ENCODE data around the gene OR1F1. TPM values are rescaled to one million over a fixed set of nuclear protein-coding genes. Genes with fewer than 3 reads are reported as not detected.

OR1F1 gene
- total RNA-seq, 2 experiments from 2014 or later, result not detected

DNA sequence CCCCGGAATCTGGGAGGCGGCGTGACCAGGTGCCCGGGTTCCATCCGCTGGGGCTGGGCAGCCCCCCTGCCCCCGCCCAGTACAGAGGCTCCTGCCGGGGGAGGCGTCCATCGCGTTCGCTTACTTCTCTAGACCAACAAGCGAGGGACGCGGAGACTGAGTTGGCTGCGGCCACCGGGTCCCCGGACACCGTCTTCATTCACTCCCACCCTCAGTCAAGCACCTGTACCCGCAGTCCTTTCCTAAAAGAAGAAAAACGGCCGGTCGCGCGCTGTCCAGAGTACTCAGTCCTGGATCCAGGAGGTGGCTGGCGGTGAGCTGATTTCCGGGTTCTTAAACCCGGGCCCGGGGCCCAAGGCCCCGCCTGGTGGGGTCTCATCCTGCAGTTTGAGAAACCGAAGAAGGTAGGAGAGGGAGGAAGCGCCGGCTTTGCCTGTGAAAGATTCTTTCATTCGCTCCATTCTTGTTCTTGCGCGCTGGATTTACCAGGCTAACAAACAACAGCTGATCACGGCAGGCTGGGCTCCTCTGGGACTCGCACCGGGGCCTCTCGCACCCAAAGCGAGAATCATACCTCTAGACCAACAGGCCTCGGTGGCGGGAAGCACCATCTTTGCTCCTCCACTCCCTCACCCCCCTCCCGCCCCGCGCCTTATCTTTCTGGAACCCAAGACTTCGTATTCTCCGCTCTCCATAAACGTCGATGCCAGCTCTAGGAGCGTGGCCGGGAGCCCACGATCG lies 17.4 kb upstream of the OR1F1 start:
- Mint-ChIP-seq H3K4me3 (peak overlapping the region; percentile 84), H3K36me3 (ENCODE audit: low read depth) (no peaks in the 10 kb centered on the region), H3K27ac (no peak overlapping the region), H3K9me3 (no peaks in the 10 kb centered on the region), H3K4me1 (ENCODE audit: low read depth) (peaks cover 41% of the 10 kb centered on the region), H3K27me3 (peaks cover 37% of the 10 kb centered on the region)
- Histone ChIP-seq H3K9me3 (ENCODE audit: control insufficient read depth in 1 of 2, insufficient read depth in 1 of 2, low read length in 2 of 2) (peaks cover 0 to 15% of the 10 kb centered on the region in 2 experiments), H3K4me3 (ENCODE audit: low read length) (peak overlapping the region; percentile 39), H3K27ac (ENCODE audit: low read depth in 1 of 2, low read length in 2 of 2) (no peak overlapping the region), H3K27me3 (ENCODE audit: control insufficient read depth in 1 of 2, insufficient read depth in 2 of 2, low read length in 2 of 2) (peaks cover 47 to 52% of the 10 kb centered on the region in 2 experiments), H3K4me1 (ENCODE audit: insufficient read depth, low read length) (peaks cover 47% of the 10 kb centered on the region), H3K36me3 (ENCODE audit: insufficient read depth, low read length) (no peaks in the 10 kb centered on the region)
- ChIA-PET CTCF (interaction anchor here (0.6 to 1.8 kb wide), 3 partner anchors 10 to 41 kb away, joined by 3 to 8 read pairs (median 4); no protein-coding TSS in a partner anchor), POLR2A (interaction anchor here (0.8 to 3.6 kb wide), 12 partner anchors 11 to 113 kb away, joined by 3 to 26 read pairs (median 4); partner anchors contain the start of genes ZNF213 and ZNF263)
- DNase-seq (peak in 3 of 14 experiments; percentile 26 to 54 (median 44)), ATAC-seq (ENCODE audit: poor library complexity) (peak; percentile 33)
- intact Hi-C loops (cut with DNase I, micrococcal nuclease), result loop anchor here in 1 of 2 experiments (5.0 kb wide), 2 partner anchors 47 to 287 kb away; no protein-coding TSS in a partner anchor
- no peak for TF ChIP-seq CTCF (IDR thresholded peaks at IDR 0.05)

- Histone ChIP-seq H3K27ac (ENCODE audit: low read depth in 1 of 2, low read length in 2 of 2) (no peak overlapping the region), H3K4me3 (ENCODE audit: low read length) (peak overlapping the region; percentile 39), H3K27me3 (ENCODE audit: control insufficient read depth in 1 of 2, insufficient read depth in 2 of 2, low read length in 2 of 2) (peaks cover 54 to 60% of the 10 kb centered on the region in 2 experiments), H3K36me3 (ENCODE audit: insufficient read depth, low read length) (no peaks in the 10 kb centered on the region), H3K9me3 (ENCODE audit: control insufficient read depth in 1 of 2, insufficient read depth in 1 of 2, low read length in 2 of 2) (peaks cover 0 to 15% of the 10 kb centered on the region in 2 experiments), H3K4me1 (ENCODE audit: insufficient read depth, low read length) (peaks cover 44% of the 10 kb centered on the region)
- Mint-ChIP-seq H3K27ac (peak overlapping the region; percentile 66), H3K36me3 (ENCODE audit: low read depth) (no peaks in the 10 kb centered on the region), H3K27me3 (peaks cover 44% of the 10 kb centered on the region), H3K9me3 (no peaks in the 10 kb centered on the region), H3K4me3 (peak overlapping the region; percentile 84), H3K4me1 (ENCODE audit: low read depth) (peaks cover 41% of the 10 kb centered on the region)
- DNase-seq (peak in 8 of 14 experiments; percentile 23 to 78 (median 53)), ATAC-seq (ENCODE audit: poor library complexity) (peak; percentile 69)
- no peak for TF ChIP-seq CTCF (IDR thresholded peaks at IDR 0.05)
- POLR2A ChIA-PET, result interaction anchor here (0.8 to 3.6 kb wide), 14 partner anchors 11 to 112 kb away, joined by 3 to 26 read pairs (median 6); partner anchors contain the start of genes OR1F1, ZNF213 and ZNF263
- CTCF ChIA-PET, result interaction anchor here (1.0 to 1.8 kb wide), 3 partner anchors 30 to 42 kb away, joined by 3 to 8 read pairs (median 4); no protein-coding TSS in a partner anchor
- intact Hi-C loops (cut with DNase I, micrococcal nuclease), result loop anchor here in 1 of 2 experiments (5.0 kb wide), 2 partner anchors 46 to 286 kb away; no protein-coding TSS in a partner anchor
These were observed 16.7 kb upstream of the OR1F1 start for GRCh38 chr16:3171181-3171854.

All from CD4-positive, alpha-beta T cell (primary cell).